Peyer's patch (tissue), 4 donors: ENCODE data around the gene TNFSF18.

Experiments
- CTCF ChIP-seq, 6 experiments: fragments of 450-650 bp in 4 of 6; fragments of 200-600 bp in 2 of 6; sonication (generic) in 1 of 6; IDR thresholded peaks; one replicate each; pipeline ENCODE4 v1.5.1; 2017 to 2019; ENCODE audit warnings: antibody characterized with exemption in 6 of 6, mild to moderate bottlenecking in 3 of 6, moderate library complexity in 1 of 6
- POLR2A ChIP-seq, 2 donors: fragments of 450-650 bp; IDR thresholded peaks; one replicate each; pipeline ENCODE4 v1.5.1; 2017; ENCODE audit warnings: antibody characterized with exemption in 2 of 2, mild to moderate bottlenecking in 2 of 2, moderate library complexity in 2 of 2

- TF ChIP-seq CTCF (IDR thresholded peaks at IDR 0.05) (no peak), POLR2A (IDR thresholded peaks at IDR 0.05) (no peak)
These were observed 45.4 kb downstream of the TNFSF18 start for GRCh38 chr1:173005196-173005864.
